ENCODE data around the gene TROAP. TPM values are rescaled to one million over a fixed set of nuclear protein-coding genes. Genes with fewer than 3 reads are reported as not detected.
A peak's percentile ranks its signal among the peaks of the same experiment; 100 is the strongest.
"Not testable (repeated sequence)": the region's sequence is repeated elsewhere in the genome, so short reads cannot be mapped to it uniquely, and the experiment has no call there.

The TROAP gene
- total RNA-seq, 4 donors from 2014 or later, result 0.30 to 6.5 (median 3.1) TPM; not detected in 1

- 66 to 72% methylated on average over 12 to 13 of the region's 14 CpGs for WGBS, 2 donors
Measured at GRCh38 chr12:49330631-49331379, 7.8 kb downstream of the TROAP start.

GRCh38 chr12:49331380-49332222 is 8.5 kb downstream of the TROAP start:
- peaks cover 0 to 26% (median 8%) of the 10 kb centered on the region in 4 donors for H3K4me1 ChIP-seq
- 38 to 44% methylated on average over 11 of the region's 11 CpGs for WGBS, 2 donors
- no peaks in the 10 kb centered on the region for H3K36me3 ChIP-seq
- peaks cover 4 to 54% of the 10 kb centered on the region in 2 donors for H3K27me3 ChIP-seq
- DNase-seq (ENCODE audit: low spot score in 2 of 2), result peak; percentile 45 to 62
- TF ChIP-seq, protein P1, sequence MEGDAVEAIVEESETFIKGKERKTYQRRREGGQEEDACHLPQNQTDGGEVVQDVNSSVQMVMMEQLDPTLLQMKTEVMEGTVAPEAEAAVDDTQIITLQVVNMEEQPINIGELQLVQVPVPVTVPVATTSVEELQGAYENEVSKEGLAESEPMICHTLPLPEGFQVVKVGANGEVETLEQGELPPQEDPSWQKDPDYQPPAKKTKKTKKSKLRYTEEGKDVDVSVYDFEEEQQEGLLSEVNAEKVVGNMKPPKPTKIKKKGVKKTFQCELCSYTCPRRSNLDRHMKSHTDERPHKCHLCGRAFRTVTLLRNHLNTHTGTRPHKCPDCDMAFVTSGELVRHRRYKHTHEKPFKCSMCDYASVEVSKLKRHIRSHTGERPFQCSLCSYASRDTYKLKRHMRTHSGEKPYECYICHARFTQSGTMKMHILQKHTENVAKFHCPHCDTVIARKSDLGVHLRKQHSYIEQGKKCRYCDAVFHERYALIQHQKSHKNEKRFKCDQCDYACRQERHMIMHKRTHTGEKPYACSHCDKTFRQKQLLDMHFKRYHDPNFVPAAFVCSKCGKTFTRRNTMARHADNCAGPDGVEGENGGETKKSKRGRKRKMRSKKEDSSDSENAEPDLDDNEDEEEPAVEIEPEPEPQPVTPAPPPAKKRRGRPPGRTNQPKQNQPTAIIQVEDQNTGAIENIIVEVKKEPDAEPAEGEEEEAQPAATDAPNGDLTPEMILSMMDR (IDR thresholded peaks at IDR 0.05), result peak; percentile 59 to 78 (median 73)
- no peak for TF ChIP-seq EP300 (IDR thresholded peaks at IDR 0.05)
- no peak overlapping the region for H3K4me3 ChIP-seq
- no peaks in the 10 kb centered on the region for H3K9me3 ChIP-seq
- H3K27ac ChIP-seq, result no peak overlapping the region

More at GRCh38 chr12:49330631-49331379, 7.8 kb downstream of the TROAP start:
- Histone ChIP-seq H3K4me3 (no peak overlapping the region), H3K4me1 (peaks cover 0 to 18% (median 6%) of the 10 kb centered on the region in 4 donors), H3K9me3 (no peaks in the 10 kb centered on the region), H3K36me3 (no peaks in the 10 kb centered on the region), H3K27ac (no peak overlapping the region), H3K27me3 (peaks cover 0 to 46% of the 10 kb centered on the region in 2 donors)
- no peak for DNase-seq (ENCODE audit: low spot score in 2 of 2)
- TF ChIP-seq EP300 (IDR thresholded peaks at IDR 0.05) (no peak), POLR2A (IDR thresholded peaks at IDR 0.05) (no peak)
- TF ChIP-seq, protein P1 (IDR thresholded peaks at IDR 0.05), result no peak

- no peak for DNase-seq (ENCODE audit: low spot score in 2 of 2)
- TF ChIP-seq EP300 (IDR thresholded peaks at IDR 0.05) (no peak), POLR2A (IDR thresholded peaks at IDR 0.05) (no peak)
- TF ChIP-seq, protein P1 (IDR thresholded peaks at IDR 0.05), result no peak
- no peaks in the 10 kb centered on the region for H3K36me3 ChIP-seq
- 67 to 75% methylated on average over 17 of the region's 17 CpGs for WGBS, 2 donors
- H3K9me3 ChIP-seq, result no peaks in the 10 kb centered on the region
- H3K4me3 ChIP-seq, result no peak overlapping the region
- peaks cover 0 to 34% (median 10%) of the 10 kb centered on the region in 4 donors for H3K4me1 ChIP-seq
- peaks cover 4 to 63% of the 10 kb centered on the region in 2 donors for H3K27me3 ChIP-seq
- H3K27ac ChIP-seq, result no peak overlapping the region
Measured at GRCh38 chr12:49332441-49332861, 9.4 kb downstream of the TROAP start.

DNA sequence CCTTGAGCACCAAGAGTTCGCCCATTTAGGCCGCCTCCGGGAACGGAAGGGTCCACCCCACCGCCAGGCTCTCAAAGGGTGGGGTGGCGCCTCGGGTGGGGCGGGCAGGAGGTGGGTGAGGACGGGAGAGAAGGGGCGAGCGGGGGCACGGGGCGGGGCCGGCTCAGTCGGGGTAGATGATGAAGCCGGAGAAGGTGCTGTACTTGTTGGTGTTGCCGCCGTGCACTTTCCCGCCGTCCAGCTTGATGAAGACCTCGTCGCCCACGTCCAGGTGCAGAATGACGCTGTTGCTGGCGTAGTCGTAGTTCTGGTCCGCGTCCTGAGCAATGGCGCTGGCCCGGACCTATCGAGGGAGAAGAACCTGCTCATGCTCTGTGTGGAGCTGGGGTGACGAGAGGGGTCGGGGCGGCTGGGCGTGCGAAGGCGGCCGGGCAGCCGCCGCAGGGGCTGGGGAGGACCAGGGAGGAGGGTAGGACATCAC is 9.9 kb downstream of the TROAP start:
- no peak for DNase-seq (ENCODE audit: low spot score in 2 of 2)
- Histone ChIP-seq H3K4me1 (peaks cover 0 to 38% (median 10%) of the 10 kb centered on the region in 4 donors), H3K27me3 (peaks cover 4 to 68% of the 10 kb centered on the region in 2 donors), H3K27ac (no peak overlapping the region), H3K9me3 (no peaks in the 10 kb centered on the region), H3K36me3 (no peaks in the 10 kb centered on the region), H3K4me3 (peak overlapping the region in 1 of 4 donors; percentile 17)
- TF ChIP-seq, protein P1 (IDR thresholded peaks at IDR 0.05), result no peak
- TF ChIP-seq POLR2A (IDR thresholded peaks at IDR 0.05) (no peak), EP300 (IDR thresholded peaks at IDR 0.05) (no peak)
- WGBS, 2 donors, result 29 to 34% methylated on average over 38 to 40 of the region's 40 CpGs

DNA sequence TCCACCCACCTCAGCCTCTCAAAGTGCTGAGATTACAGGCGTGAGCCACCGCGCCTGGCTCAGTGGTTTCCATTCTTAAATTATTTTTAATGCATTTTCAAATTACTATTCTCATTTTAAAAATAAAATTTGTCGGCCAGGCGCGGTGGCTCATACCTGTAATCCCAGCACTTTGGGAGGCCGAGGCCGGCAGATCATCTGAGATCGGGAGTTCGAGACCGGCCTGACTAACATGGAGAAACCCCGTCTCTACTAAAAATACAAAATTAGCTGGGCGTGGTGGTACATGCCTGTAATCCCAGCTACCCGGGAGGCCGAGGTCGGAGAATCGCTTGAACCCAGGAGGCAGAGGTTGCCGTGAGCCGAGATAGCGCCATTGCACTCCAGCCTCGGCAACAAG is 10.7 kb downstream of the TROAP start:
- not testable (repeated sequence) for H3K27ac ChIP-seq; H3K4me3 ChIP-seq; H3K9me3 ChIP-seq; DNase-seq (ENCODE audit: low spot score in 2 of 2); H3K36me3 ChIP-seq
- peaks cover 4 to 76% of the 10 kb centered on the region in 2 donors for H3K27me3 ChIP-seq
- peaks cover 0 to 41% (median 10%) of the 10 kb centered on the region in 4 donors for H3K4me1 ChIP-seq
- WGBS, 2 donors, result 47 to 55% methylated on average over 21 of the region's 21 CpGs

Data from tibial nerve (tissue), 4 donors.